ENCODE measurements around the gene GP1BB. TPM values are rescaled to one million over a fixed set of nuclear protein-coding genes. Genes with fewer than 3 reads are reported as not detected.

Gene GP1BB
- total RNA-seq, 1 donor from 2014 or later: 0.79 TPM

DNA sequence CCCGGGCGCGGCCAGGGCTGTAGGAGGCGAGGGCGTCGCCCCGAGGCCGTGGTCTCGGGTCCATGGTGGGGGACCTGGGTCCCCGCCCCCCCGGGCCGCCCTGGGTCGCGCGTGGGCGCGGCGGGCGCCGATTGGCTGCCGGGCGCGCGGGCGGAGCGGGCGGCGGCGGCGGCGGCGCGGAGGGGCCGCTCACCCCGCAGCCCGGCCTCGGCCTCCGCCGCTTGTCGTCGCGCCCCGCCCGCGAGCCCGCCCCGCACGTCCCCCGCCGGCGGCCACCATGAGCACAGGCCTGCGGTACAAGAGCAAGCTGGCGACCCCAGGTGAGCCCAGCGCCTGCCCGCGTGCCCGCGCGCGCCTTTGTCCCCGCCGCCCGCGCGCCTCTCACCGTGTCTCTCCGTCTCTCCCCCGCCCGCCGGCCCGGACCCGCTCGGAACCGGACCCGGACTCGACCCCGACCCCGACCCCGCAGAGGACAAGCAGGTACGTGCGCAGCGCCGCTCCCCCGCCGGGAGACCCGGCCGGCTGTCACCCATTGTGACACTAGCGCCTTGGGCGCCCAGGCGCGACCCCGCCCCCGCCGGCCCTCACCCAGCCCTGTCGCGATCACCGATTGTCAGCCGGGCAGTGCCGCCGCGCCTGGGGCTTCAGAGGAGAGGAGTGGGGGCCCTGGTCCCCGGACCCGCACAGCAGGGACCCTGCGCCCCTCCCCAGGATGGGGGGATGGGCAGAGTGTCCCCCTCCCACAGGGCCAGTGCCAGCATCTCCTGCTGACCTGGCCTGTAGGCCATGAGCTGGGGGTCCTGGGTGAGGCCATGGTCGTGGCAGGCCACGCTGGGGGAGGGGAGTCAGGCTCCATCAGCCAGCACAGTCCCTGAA lies 8.8 kb upstream of the GP1BB start, which contains the start of gene SEPTIN5:
TSS of gene SEPTIN5 (plus strand) at position 192 of the 876 bp plus-strand sequence. CDS start at position 278, 86 bp downstream.
- no peak for DNase-seq (ENCODE audit: low read depth, low spot score)

DNA sequence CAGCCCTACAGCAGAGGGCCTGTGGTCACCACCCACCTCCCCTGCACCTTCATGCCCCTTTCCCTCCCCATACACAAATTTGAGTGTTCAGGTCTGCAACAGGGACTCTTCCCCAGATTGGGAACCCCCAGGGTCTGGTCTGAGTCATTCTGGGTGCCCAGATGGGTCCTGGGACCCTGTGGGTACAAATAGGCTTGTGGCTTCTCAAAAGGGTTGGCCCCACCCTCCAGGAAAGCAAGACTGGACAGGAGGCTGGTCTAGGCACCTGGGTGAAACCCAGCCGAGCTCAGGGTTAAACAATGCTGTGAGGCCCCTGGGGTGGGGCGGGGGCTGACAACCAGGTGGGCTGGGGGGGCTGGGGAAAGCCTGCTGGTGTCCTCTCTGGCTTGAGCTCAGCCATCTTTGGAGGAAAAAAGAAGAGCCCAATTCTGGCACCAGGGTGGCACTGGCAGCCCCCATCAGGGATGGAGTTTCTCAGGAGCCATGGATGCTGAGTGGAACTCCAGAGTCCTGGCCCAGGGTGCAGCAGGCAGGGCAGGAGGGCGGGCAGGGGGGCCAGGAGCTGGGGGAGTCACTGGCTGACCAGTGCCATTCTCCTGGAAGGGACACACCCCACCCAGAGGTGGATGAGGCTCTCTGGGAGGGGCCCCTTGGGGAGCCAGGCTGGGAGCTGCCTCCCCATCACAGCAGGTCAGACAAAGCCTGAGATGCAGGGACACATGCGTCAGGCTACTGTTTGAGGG lies 8.0 kb upstream of the GP1BB start:
- no peak for DNase-seq (ENCODE audit: low read depth, low spot score)

GRCh38 chr22:19716041-19716828 lies 7.1 kb upstream of the GP1BB start:
- DNase-seq (ENCODE audit: low read depth, low spot score): no peak

DNA sequence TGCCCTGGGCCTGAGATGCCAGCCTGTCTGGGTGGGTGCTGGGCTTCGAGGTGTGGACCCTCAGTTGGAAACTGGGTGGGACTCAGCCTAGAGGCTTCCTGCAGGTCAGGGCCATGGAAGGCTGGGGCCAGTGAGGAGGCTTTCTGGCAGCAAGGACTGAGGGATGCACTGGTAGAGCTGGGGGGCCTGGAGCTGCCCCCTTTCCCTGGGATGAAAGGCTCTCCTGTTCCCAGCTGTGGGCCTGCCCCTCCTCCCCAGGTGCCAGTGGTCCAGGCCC lies 6.6 kb upstream of the GP1BB start:
- no peak for DNase-seq (ENCODE audit: low read depth, low spot score)

- DNase-seq (ENCODE audit: low read depth, low spot score): no peak
These were observed 6.2 kb upstream of the GP1BB start for GRCh38 chr22:19717181-19717580.

- no peak for DNase-seq (ENCODE audit: low read depth, low spot score)
These were observed 5.5 kb upstream of the GP1BB start for GRCh38 chr22:19717691-19718455.

DNA sequence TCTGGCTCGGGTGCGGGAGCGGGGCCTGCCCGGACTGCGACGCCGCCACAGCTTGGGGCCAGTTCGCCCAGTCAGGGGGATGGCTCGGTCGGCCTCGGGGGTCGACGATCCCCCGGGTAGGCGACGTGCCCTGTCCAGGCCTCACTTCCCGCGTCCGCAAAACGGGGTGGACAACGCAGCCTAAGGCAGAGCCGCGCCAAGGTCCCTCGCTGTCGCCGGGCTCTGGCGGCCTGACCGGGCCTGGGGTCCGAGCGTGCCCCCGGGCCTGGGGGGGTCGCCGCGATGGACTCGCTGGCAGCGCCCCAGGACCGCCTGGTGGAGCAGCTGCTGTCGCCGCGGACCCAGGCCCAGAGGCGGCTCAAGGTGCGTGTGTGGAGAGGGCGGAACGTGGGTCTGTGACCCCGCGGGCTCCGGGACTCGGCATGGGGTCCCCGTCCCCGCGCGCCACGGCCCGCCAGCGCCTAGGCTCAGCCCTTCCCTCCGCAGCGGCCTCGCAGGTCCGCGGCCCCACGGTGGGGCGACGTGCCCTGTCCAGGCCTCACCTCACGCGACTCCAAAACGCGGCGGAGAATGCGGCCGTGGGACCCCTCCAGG lies 4.8 kb upstream of the GP1BB start:
- no peak for DNase-seq (ENCODE audit: low read depth, low spot score)

DNA sequence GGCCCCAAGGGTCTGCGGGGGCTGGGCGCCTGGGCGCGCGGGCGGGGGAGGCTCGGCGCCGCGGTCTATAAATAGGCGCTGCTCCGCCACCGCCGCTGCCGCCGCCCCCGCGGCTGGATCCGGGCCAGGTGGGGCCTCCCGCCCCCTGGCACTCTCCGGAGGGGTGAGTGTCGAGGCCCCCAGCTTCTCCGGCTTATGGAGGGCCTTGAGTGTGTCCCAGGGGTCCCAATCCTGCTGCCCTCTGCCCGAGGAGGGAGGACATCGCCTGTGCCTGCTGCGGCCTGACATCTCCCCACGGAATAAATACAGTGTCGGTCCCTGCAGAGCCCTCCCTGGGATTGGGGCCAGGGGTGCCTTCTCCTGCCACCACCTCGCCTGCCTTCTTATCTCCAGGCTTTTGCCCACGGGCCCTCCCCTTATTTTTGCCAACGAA lies 4.3 kb upstream of the GP1BB start:
- DNase-seq (ENCODE audit: low read depth, low spot score): no peak

- no peak for DNase-seq (ENCODE audit: low read depth, low spot score)
These were observed 3.8 kb upstream of the GP1BB start for GRCh38 chr22:19719488-19720021.

- DNase-seq (ENCODE audit: low read depth, low spot score): no peak
These were observed 3.0 kb upstream of the GP1BB start for GRCh38 chr22:19720150-19720827.

GRCh38 chr22:19720999-19721329 lies 2.4 kb upstream of the GP1BB start:
- DNase-seq (ENCODE audit: low read depth, low spot score): no peak

DNA sequence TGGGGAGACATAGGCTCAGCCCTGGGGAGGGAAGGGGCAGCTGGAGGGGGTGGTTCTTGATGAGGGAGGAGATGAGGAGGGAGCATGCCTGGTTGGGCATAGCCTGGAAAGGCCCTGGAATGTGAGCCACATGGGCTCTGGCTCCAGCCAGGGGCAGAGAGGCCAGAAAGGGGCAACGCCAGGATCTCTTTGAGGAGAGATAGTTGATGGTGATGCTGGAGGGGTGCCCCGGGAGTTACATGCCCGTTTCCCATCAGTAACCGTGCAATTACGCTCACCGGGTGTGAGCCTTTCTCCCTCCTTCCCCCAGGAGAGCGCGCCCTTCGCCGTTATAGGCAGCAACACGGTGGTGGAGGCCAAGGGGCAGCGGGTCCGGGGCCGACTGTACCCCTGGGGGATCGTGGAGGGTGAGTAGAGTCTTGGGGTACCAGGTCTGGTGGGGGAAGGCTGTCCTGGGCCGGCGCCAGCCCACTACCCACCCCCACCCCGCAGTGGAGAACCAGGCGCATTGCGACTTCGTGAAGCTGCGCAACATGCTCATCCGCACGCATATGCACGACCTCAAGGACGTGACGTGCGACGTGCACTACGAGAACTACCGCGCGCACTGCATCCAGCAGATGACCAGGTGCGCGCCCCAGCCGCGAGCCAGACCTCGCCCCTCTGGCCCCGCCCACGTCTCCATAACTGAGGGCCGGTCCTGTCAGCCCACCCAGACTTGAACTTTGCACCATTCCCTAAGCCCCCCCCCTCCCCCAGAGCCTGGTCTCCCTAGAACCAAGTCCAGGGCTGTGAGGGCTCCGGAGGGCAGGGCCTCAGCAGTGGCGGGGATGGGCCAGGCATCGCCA lies 1.8 kb upstream of the GP1BB start:
- DNase-seq (ENCODE audit: low read depth, low spot score): no peak

DNA sequence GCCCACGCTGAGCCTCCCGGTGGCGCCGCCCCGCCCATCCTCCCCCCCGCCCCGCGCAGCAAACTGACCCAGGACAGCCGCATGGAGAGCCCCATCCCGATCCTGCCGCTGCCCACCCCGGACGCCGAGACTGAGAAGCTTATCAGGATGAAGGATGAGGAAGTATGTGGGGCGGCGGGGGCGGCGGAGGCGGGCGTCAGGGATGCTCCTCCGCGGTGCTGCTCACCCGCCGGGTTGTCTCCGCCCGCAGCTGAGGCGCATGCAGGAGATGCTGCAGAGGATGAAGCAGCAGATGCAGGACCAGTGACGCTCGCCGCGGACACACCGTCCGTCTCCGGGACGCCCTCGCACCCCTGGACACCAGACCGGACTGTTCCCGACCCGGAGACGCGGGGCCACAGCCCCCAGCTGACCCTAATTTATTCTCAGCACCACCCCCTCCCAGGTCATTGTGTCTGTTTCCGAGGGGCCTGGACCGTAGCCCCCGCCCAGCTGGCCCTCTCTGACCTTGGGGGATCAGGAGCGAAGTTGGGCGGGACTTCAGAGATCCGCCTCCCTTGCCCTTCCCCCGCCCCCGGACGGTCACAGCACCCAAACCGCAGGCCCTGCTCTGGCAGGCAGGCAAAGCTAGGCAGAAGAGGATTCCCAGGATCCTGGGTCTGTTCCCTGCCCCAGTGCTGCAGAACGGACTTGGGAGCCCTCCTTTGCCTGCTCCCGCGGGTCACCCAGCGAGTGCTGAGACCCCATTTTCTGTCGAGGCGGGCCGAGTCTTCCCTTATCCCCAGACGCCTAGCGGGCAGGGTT lies 959 bp upstream of the GP1BB start:
- DNase-seq (ENCODE audit: low read depth, low spot score): no peak

GRCh38 chr22:19722982-19723231 lies 432 bp upstream of the GP1BB start:
- no peak for DNase-seq (ENCODE audit: low read depth, low spot score)

GRCh38 chr22:19723983-19724827 lies 866 bp downstream of the GP1BB start:
- no peak for DNase-seq (ENCODE audit: low read depth, low spot score)

DNA sequence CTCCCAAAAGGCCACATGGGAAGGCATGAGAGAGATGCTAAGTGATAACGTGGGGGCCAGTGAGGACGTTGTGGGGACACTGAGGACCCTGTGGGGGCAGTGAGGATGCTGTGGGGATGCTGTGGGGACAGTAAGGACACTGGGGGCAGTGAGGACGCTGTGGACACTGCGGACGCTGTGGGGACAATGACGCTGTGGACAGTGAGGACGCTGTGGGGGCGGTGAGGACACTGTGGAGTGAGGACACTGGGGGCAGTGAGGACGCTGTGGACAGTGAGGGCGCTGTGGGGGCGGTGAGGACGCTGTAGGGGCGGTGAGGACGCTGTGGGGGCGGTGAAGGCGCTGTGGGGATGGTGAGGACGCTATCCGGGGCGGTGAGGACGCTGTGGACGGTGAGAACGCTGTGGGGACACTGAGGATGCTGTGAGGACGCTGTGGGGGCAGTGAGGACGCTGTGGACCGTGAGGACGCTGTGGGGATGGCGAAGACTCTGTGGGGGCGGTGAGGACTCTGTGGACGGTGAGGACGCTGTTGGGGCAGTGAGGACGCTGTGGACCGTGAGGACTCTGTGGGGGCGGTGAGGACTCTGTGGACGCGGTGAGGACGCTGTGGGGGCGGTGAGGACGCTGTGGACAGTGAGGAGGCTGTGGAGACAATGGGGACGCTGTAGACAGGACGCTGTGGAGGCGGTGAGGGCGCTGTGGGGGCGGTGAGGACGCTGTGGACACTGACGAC lies 1.8 kb downstream of the GP1BB start:
- DNase-seq (ENCODE audit: low read depth, low spot score): no peak

Data from pulmonary artery endothelial cell (primary cell).